ENCODE data around the gene PSMC5.
A peak's percentile ranks its signal among the peaks of the same experiment; 100 is the strongest.
"Not testable (repeated sequence)": the region's sequence is repeated elsewhere in the genome, so short reads cannot be mapped to it uniquely, and the experiment has no call there.

The PSMC5 gene

DNA sequence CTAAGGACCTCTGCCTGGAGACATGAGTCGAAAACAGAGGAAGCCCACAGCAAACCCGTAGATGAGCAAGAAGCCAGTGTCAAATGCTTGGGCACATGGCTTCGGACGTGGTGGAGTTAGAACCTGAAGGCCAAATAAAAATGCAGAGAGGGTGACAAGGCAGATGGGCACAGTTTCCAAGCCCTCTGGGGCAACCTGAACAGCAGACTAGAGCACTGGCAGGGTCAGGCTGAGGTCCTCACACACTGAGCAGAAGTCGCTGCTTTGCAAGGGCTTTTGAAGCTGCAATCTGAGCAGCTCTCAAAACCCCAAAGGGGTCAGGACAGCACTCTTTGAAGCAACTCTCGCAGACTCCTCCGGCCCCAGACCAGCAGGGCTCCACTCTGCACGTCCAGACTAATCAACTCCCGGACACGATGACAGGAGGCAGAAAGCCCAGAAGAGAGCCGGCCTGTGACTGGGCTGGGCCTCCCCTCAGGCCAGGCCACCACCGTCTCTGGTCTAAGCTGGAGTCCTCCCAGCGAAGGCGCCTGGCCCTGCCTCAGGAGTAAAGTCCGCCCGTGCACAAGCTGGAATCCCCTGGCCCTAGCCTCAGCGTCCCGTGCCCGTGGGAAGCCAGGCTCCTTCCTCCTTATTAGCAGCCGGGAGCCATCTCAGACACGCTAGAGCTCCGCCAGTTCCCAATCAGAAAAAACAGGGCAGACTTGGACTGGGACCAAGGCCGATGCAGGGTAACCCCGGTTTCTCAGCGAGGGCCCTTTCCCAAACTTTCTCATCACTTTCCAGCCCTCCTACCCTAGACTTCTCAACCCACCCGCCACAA lies 14.3 kb downstream of the PSMC5 start:
- peak; percentile 62 for DNase-seq

DNA sequence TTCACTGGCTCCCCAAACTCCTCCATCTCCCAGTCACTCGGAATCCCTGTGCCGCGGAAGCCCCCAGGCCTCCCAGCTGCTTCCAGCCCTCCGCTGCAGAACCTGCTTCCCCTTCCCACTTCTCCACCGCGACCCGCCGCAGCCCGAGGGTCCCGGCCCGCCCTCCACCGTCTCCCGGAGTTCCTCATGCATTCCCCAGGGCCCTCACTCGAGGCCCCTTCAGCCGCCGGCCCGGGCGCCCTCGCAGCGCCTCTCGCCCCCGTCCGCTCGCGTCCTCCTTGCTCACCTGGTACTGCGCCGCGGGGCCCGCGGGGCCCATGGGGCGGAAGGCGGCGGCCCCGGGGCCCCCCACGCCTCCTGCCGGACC lies 14.9 kb downstream of the PSMC5 start:
- DNase-seq: peak; percentile 82

DNA sequence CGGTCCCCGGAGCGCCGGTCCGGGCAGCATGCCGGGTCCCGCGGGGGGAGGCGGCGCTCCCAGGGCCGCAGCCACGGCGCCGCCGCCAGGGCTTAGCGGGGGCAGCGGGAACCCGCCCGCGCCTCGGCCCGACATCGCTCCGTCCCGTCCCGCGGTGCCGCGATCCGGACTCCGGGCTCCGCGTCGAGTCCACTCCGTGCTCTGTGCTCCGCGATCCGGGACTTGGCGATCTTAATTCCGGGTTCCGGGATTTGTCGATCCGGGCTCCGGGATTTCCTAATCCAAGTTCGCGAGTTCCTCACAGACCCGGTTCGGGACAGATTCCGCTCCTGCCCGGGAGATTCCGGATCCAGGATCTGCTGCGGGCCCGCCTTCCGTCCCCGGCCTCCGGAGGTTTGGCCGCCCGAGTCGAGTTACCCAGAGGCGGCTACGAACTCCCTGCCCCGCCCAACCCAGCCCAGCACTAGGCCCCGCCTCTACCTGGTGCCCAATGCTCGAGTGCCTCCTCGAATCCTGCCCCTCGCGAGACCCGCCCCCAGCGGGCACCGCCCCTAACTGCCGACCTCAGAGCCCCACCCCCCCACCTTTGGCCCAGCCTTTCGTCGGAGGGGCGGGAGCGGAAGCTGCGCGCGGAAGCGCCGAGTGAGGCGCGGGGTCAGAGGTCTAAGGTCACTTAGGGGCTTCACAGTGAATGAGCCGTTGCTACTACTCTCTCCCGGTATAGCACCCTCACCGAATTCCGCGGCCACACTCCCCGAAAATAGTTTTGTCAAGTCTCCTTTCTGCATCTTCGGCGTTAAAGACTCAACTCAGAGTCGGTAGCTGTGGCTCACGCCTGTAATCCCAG lies 15.5 kb downstream of the PSMC5 start, which contains the start of gene SMARCD2:
Gene SMARCD2, minus strand, starts transcription at position 146 of the 847 bp plus-strand sequence. Its CDS starts 11 bp downstream, at position 135.
- peak; percentile 100 for DNase-seq

DNA sequence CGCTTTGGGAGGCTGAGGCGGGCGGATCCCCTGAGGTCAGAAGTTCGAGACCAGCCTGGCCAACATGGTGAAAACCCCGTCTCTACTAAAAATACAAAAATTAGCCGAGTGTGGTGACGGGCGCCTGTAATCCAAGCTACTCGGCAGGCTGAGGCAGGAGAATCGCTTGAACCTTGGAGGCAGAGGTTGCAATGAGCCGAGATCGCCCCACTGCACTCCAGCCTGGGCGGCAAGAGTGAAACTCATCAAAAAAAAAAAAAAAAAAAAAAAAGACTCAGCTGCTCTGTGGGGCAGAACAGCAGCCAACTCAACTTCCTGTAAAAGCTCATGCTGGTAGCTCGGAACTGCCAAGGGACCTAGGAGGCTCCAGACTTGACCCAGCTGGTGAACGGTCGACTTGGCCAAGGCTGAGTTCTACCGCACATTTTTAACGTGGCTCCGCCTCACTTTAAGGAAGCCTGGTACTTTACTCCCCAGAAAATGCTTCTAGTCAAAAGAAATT lies 16.2 kb downstream of the PSMC5 start:
- peak; percentile 70 for DNase-seq

DNA sequence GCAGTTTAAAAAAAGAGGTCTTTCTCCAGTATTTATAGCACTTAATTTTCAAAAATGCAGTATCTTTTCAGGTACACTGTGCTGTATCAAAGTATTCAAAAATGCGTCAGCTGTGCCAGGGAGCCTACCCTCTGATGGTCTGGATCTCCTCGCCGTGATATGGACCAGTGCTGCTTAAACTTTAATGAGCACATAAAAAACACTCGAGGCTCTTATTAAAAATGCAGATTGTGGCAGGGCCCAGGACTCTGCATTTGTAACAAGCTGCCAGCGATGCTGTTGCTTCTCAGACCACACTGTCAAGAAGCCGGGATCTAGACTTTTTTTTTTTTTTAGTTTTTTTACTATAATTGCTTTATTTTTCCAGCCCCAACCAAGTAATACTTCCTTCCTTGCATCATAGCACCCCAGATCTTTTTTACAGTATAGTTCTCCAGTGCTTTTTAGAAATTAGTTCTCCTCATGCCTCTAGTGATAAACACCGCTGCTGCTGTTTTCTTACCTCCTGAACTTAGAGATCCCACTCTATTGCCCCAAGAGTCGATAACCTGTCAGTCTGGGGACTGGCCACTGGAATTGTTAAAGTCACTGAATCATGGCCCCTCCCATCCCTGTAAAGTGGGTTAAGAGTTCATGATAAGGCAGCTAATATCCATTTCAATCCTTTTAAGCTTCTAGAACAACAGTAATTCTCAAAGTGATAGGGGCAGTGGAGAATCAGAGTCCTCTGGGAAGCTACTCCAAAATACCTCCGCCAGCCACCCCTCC lies 16.9 kb downstream of the PSMC5 start:
- DNase-seq: no peak

DNA sequence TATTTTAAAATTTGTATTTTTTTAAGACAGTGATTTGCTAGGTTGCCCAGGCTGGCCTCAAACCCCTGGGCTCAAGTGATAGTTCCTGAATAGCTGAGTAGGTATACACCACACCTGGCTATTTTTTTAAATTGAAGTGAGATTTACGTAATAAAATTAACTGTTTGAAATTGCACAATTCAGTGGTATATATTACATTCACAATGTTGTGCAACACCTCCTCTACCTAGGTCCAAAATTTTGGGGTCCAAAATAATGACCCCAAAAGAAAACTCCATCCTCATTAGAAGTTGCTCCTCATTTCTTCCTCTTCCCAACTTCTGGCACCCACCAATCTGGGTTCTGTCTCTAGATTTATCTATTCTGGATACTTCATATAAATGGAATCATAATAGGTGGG lies 18.3 kb downstream of the PSMC5 start:
- DNase-seq: no peak

DNA sequence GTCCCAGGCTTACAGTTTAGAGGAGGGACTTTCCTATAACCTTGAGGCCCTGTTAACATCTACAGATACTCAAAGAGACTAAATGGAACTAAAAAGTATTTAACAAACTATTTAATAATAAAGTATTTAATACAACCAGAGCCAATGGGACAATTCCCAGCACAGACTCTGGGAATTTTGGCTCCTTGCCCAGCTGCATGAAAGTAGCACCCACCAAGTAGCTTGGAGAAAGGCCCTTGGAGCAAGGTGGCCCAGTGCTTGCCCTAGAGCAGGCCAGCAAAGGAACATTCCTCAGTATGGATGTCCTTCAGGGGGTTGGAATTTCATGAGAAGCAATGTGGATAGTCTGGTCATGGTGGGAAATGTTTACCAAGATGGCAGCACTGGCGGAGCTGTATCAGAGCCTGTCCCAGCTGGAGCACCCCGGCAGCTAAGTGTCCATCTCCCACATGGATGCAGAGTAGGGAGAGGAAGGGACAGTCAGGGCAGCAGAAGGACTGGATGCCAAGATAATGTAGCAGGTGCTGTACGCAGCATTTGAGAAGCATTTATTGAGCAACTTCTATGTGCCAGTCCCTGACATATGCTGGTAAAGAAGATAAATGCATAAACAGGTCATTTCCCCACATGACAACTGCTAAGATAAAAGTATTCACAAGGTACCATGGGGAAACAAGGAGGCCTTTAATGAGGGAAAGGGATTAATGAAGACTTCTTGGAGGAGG lies 20.5 kb downstream of the PSMC5 start:
- no peak for DNase-seq

DNA sequence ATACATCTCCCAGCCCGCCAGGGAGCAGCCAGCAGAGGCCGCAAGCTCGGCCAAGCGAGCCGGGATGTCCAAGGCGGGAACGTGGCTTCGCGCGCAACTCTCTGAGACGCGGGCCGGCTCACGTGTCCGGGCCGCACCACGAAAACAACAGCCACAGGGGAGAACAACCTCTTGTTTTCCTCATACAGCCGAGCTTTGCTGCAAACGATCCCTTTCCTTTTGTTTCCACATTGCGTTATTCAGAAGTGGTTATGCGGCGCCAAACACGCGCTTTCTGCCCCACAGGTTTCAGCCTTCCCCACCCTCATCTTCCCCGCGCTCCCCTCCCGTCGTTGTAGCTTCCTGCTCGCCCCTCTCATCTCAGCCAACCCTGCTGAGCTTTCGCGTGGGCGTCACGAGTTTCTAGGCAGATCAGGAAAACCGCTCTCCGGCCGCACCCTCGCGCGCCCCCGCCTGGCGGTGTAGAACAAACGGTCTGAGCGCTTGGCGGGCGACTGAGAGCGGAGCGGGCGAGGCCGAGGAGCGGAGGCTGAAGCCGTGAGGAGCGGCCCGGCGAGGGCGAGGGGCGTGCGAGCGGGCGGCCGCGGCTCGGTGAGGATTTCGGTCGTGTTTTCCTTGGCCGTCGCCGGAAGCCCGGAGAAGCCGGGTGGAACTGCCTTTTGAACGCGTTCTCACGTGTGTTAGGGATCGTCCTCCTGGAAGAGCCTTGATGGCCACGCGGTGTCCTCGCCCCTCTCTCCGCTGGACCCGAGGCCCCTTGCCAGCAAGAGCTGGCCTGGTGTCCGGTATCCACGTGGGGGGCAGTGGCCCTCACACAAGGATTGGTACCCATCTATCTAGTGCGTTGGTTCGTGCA lies 21.8 kb downstream of the PSMC5 start:
- DNase-seq: peak; percentile 46

DNA sequence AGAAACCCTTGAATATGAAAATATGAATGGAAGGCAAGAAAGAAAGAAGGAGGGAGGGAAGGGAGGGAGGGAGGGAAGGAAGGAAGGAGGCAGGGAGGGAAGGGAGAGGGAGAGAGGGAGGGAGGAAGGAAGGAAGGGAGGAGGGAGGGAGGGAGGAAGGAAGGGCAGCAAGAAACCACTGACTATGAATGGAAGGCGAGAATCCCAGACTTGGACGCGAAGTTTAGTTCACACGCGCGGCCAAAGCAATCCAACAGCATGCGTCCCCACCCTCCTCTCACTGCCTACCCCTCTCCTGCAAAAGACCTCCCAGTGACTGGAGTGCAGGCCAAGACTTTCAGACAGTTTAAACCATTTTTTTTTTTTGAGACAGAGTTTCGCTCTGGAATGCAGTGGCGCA lies 23.2 kb downstream of the PSMC5 start:
- DNase-seq: no peak

DNA sequence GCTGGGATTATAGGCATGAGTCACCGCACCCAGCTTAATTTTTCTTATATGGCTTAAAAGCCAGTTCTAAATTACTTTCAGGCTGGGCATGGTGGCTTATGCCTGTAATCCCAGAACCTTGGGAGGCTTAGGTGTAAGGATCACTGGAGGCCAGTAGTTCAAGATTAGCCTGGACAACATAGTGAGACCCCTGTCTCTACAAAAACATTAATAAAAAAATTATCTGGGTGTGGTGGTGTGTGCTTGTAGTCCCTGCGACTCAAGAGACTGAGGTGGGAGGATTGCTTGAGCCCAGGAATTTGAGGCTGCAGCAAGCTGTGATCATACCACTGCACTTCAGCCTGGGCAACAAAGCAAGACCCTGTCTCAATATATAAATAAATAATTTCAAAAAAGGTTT lies 26.0 kb downstream of the PSMC5 start:
- DNase-seq: no peak

DNA sequence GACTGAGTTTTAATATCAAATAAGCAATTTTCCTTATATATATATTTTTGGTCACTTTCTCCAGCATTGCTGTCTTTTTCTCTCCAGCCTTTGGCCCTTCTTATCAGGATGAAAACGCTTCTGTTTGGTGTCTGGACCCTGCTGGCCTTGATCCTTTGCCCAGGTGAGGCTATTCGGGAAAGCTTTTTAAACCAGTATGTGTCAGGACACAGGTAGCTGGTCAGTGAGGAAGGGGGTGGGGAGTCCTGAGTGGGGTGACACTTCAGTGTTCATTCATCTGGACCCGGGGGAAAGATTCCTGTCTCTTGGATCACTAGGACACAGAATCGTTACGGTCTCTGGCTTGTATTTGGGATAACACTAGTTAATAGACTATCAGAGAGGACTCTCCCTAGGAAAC lies 27.5 kb downstream of the PSMC5 start:
- DNase-seq: no peak

DNA sequence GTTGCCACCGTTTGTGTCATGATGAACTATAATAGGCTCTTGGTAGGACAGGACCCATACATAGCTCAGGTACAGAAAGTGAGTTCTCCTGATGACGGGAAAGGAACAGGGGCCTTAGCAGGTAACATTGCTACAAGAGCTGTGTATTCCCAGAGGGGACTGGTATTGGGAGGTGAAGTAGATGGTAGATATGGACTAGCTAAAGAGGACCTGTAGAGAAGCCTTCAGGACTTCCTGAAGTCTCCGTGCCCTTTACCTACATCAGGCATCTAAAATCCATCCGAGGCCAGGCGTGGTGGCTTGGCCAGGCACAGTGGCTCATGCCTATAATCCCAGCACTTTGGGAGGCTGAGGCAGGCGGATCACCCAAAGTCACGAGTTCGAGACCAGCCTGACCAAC lies 28.0 kb downstream of the PSMC5 start:
- no peak for DNase-seq

DNA sequence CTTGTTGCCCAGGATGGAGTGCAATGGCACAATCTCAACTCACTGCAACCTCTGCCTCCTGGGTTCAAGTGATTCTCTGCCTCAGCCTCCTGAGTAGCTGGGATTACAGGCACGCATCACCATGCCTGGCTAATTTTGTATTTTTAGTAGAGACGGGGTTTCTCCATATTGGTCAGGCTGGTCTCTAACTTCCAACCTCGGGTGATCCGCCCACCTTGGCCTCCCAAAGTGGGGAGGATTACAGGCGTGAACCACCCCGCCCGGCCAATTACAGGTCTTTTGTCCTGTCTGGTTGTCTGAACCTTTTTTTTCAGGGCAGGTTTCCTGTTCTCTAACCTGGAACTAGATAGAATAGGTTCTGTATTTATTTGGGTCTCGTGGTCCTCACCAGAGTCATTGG lies 29.2 kb downstream of the PSMC5 start:
- not testable (repeated sequence) for DNase-seq

DNA sequence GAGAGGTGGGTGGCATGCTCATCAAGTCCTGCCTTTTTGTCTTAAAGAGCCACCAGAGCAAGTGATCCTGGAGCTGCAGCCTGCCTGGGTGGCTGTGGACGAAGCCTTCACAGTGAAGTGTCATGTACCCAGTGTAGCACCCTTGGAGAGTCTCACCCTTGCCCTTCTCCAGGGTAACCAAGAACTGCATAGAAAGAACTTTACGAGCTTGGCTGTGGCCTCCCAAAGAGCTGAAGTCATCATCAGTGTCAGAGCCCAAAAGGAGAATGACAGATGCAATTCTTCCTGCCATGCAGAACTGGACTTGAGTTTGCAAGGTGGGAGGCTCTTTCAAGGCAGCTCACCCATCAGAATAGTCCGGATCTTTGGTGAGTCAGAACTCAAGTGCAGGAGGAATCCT lies 32.0 kb downstream of the PSMC5 start:
- no peak for DNase-seq

DNA sequence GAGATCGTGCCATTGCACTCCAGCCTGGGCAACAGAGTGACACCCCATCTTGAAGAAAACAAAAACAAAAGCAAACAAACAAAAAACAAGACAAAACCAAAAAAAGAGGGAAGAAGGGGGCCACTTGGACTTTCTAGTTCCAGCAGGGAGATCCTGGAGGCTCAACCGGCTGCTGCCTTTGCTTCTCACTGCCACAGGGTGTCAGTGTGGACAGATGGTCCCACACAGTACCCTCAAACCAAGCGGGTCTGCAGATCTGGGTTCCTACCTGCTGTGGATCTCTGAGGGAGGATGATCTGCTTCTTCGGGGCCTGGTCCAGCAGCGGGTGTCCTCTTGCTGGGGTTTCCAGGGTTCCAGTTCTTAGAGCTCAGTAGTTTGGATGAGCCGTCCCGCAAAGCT lies 39.4 kb downstream of the PSMC5 start:
- DNase-seq: not testable (repeated sequence)

DNA sequence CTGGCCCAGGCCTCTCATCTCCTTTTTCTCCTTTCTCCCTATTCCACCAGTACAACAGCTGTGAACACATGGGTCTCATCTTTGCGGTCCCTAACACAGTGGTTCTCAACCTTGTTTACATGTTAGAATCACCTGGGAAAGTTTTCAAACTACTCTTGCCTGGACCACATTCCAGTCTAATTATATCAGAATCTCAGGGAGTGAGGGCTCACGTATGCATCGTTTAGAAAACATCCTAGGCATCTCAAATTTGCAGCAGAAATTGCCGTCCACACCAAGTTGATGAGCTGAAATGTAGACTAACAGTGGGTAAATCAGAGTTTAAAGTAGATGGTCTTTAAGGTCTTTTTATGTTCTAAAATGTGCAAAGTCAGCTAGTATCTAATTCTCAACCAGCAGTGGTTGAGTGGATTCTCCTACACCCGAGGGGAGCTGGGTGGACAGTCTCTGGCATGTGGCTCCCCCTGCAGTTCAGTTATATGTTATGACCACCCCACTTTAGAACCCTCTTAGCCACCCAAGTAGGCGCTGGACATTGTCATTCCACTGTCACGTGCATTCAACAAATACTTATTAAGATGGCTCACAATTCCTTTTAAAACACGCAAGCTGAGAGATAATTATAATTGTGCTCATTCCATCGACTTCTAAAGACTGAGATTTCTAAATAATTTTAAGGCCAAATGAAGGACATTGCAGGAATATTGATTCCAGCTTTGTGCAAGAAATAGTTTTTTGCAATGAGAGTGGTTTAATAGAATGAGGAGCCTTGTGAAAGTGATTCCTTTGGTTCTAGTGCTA lies 42.5 kb downstream of the PSMC5 start:
- not testable (repeated sequence) for DNase-seq

DNA sequence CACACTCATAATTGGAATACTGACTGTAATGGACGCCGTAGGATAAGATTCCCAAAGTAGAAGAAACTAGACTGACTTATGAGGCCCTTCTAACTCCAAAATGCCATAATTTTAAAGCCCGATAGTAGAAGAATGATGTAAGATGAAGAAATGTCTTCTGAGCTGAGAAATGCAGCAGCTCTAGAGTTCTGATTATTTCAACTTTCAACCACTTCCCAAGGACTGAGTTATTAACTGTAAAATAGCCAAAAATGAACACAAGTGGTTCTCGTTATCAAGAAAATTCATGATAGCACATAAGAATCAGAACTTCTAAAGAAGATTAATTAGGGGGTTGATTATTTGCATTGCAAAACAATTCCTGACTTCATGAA lies 43.0 kb downstream of the PSMC5 start:
- DNase-seq: not testable (repeated sequence)

DNA sequence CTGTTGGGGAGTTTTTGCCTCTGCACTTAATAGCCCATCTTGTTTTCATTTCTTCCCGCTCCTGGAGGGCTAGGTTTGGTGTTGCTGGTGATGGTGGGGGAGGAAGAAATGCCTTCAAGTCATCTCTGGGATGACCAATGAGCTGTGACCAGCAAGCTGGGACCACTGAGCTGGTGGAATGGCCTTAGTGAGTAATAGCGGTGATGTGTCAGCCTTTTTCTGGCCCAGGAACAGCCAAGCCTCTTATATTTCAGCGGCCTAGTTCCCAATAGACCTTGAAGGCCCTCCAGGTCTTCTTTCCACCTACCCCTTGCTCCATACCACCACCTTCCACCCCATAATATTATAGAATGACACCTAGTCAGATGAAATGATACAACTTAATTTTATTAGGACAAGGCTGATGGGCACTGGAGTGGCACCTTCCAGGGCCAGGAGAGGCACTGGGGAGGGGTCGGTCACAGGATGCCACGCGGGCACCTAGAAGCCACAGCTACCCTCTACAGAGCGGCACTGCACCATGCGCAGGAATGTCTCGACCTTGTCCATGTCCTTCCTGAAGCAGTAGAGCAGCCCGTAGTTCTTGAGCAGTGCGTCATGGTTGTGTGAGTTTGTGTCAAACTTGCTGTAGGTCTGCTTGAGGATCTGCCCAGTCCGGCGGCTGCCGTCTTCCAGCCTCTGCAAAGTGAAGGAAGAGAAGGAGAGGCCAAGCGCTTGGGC lies 44.6 kb downstream of the PSMC5 start:
- not testable (repeated sequence) for DNase-seq

DNA sequence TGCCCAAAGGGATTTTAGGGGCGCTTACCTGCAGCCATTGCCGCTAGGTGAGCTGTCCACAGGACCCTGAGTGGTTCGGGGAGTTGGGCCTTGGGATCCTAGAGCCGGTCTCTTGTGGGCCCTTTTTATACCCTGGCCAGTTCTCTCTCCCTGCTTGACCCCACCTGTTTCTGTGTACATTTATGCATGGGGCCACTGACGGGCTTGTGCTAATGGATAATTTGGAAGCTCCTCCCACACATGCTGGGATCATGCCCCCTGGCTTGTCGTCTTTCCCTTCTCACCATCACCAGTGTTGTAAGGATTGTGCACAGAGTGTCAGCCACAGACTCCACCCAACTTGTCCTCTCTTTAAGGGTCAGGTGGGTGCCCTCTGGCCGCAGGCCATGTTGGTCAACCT lies 46.3 kb downstream of the PSMC5 start, which contains the start of gene CSH2:
Gene CSH2, minus strand, starts transcription at position 101 of the 400 bp plus-strand sequence. Its CDS starts 63 bp downstream, at position 38.
- not testable (repeated sequence) for DNase-seq
